Mononuclear cell (primary cell): ENCODE results near the gene RTCA. TPM values are rescaled to one million over a fixed set of nuclear protein-coding genes. Genes with fewer than 3 reads are reported as not detected.
"Not testable (repeated sequence)": the region's sequence is repeated elsewhere in the genome, so short reads cannot be mapped to it uniquely, and the experiment has no call there.

Experiments
- H3K27me3 ChIP-seq: 2 replicates; pipeline ENCODE4 v1.6.0; 2011; ENCODE audit warnings: low read length, control low read depth; ENCODE audit not compliant: insufficient read depth
- H3K4me1 ChIP-seq: 2 replicates; pipeline ENCODE4 v1.5.1; 2011; ENCODE audit warnings: mild to moderate bottlenecking, low read length, control low read depth; ENCODE audit not compliant: insufficient read depth
- H3K4me3 ChIP-seq: 2 replicates; pipeline ENCODE4 v1.5.1; 2011; ENCODE audit warnings: mild to moderate bottlenecking, low read length, moderate library complexity
- H3K9me3 ChIP-seq: 2 replicates; pipeline ENCODE4 v1.5.1; 2011; ENCODE audit warnings: low read depth, mild to moderate bottlenecking, control low read depth, low read length
- total RNA-seq: library from RNA; depleted of rRNA; stranded (reverse); fragments of >200 nt; gene quantifications from one replicate; pipeline ENCODE4 v1.2.3, GENCODE V29; 2012

RTCA gene
- total RNA-seq, 1 donor, result 26.4 TPM

GRCh38 chr1:100308777-100309176, 42.8 kb downstream of the RTCA start:
- Histone ChIP-seq H3K4me1 (no peaks in the 10 kb centered on the region), H3K9me3 (peaks cover 9% of the 10 kb centered on the region), H3K4me3 (no peak overlapping the region), H3K27me3 (no peaks in the 10 kb centered on the region)

GRCh38 chr1:100309863-100310262, 43.8 kb downstream of the RTCA start:
- no peaks in the 10 kb centered on the region for H3K27me3 ChIP-seq
- H3K4me3 ChIP-seq, result no peak overlapping the region
- H3K4me1 ChIP-seq, result no peaks in the 10 kb centered on the region
- peaks cover 9% of the 10 kb centered on the region for H3K9me3 ChIP-seq

DNA sequence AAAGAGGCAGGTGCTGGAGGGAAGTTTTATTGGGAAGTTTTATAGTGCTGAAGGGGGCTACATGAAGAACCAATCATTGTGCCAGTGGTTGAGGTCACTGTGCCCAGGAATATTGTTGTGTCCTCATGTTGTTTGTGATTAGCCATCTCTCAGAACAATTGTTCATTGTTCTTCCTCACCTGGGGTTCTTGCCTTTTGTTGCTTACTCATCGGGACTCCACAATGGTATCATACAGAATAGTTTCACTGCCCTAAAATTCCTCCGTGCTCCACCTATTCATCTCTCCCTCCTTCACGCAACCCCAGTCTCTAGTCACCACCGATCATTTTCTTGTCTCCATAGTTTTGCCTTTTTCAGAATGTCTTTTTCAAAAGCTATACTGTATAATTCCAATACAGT, 47.4 kb downstream of the RTCA start:
- Histone ChIP-seq H3K4me3 (no peak overlapping the region), H3K4me1 (no peaks in the 10 kb centered on the region), H3K9me3 (peaks cover 9% of the 10 kb centered on the region), H3K27me3 (no peaks in the 10 kb centered on the region)

- Histone ChIP-seq H3K9me3 (no peaks in the 10 kb centered on the region), H3K4me3 (no peak overlapping the region), H3K4me1 (no peaks in the 10 kb centered on the region), H3K27me3 (no peaks in the 10 kb centered on the region)
These were observed 50.6 kb downstream of the RTCA start for GRCh38 chr1:100316622-100317021.

DNA sequence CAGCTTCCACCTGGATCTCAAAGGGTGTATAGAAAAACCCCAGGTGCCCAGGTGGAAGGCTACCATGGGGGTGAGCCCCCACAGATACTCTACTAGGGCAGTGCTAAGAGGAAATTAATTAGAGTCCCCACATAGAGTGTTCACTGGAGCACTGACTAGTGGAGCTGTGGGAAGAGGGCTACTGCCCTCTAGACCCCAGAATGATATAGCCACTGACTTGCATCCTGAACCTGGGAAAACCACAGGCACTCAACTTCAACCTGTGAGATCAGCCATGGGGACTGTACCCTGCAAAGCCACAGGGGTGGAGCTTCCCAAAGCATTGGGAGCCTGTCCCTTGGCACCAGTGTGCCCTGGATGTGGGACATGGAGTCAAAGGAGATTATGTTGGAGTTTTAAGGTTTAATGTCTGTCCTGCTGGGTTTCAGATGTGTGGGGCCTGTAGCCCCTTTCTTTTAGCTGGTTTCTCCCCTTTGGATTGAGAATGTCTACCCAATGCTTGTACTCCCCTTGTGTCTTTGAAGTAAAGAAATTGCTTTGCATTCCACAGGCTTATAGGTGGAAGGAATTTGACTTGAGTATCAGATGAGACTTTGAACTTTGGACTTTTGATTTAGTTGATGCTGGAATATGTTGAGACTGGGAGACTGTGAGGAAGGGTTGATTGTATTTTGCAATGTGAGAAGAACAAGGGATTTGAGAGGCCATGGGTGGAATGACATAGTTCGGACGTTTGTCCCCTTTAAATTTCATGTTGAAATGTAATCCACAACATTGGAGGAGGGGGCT, 54.5 kb downstream of the RTCA start:
- no peaks in the 10 kb centered on the region for H3K27me3 ChIP-seq
- H3K4me3 ChIP-seq, result no peak overlapping the region
- H3K4me1 ChIP-seq, result no peaks in the 10 kb centered on the region
- H3K9me3 ChIP-seq, result no peaks in the 10 kb centered on the region

DNA sequence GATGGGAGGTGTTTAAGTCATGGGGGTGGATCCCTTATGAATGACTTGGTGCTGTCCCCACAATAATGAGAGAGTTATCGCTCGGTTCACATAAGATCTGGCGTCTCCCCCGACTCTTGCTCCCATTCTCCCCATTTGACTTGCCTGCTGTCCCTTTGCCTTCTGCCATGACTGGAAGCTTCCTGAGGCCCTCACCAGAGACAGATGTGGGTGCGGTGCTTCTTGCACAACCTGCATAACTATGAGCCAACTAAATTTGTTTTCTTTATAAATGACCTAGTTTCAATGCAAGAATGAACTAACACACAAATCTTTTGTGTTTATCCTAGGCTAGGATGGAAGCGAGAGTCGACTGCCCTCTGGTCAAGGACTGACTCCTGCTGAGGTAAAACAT, 55.1 kb downstream of the RTCA start:
- Histone ChIP-seq H3K4me1 (no peaks in the 10 kb centered on the region), H3K9me3 (no peaks in the 10 kb centered on the region), H3K4me3 (no peak overlapping the region), H3K27me3 (no peaks in the 10 kb centered on the region)

DNA sequence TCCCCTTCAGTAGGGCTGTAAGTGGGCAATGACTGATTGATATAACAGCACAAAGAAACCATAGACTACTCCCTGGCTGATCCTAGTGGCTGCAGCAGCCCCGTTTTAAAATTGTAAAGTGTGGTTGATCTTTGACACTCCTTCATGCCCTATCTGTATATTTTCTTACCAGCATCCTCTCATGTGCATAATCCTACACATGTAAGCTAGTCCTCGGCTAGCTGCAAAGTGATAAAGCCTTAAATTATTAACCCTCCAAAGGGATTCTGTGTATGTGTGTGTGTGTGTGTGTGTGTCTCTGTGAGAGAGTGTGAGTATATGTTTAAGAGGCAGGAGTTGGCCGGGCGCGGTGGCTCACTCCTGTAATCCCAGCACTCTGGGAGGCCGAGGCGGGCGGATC, 55.5 kb downstream of the RTCA start:
- Histone ChIP-seq H3K27me3 (no peaks in the 10 kb centered on the region), H3K4me3 (no peak overlapping the region), H3K9me3 (no peaks in the 10 kb centered on the region), H3K4me1 (no peaks in the 10 kb centered on the region)

DNA sequence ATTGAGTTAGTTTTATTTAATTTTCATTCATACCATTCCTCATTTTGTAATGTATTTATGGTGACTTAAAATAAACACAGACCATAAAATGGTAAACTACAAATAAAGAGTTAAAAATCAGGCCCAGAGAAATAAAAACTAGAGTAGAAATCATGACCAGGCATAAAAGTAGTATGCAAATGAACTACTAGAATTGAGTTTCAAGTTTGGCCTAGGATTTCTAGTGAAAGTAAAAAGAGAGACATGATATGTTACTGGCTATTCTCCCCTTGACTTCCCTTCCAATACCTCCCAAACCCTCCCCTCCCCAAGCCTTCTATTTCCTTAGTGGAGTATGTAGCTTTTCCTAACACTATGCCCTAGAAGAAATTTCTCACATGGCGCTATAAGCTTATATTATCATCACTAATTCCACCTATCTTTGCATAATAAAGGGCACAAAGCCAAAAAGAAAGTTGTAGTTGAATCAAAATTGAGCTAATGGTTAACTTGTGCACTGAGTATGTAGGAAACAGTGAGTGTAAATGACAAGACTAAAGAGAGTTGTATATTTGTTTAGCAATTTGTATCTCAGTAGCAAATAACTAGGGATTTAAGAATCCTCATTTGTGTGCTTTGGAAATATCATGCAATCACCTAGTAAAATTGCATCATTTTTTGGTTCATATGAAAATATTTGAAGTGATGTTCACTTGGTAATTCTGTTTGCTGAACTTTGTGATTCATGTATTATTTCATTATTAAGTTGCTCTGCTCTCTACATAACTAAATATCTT, 56.6 kb downstream of the RTCA start:
- H3K27me3 ChIP-seq, result no peaks in the 10 kb centered on the region
- H3K9me3 ChIP-seq, result no peaks in the 10 kb centered on the region
- no peak overlapping the region for H3K4me3 ChIP-seq
- no peaks in the 10 kb centered on the region for H3K4me1 ChIP-seq

GRCh38 chr1:100323419-100324106, 57.5 kb downstream of the RTCA start:
- Histone ChIP-seq H3K4me1 (no peaks in the 10 kb centered on the region), H3K9me3 (no peaks in the 10 kb centered on the region), H3K27me3 (no peaks in the 10 kb centered on the region), H3K4me3 (no peak overlapping the region)

DNA sequence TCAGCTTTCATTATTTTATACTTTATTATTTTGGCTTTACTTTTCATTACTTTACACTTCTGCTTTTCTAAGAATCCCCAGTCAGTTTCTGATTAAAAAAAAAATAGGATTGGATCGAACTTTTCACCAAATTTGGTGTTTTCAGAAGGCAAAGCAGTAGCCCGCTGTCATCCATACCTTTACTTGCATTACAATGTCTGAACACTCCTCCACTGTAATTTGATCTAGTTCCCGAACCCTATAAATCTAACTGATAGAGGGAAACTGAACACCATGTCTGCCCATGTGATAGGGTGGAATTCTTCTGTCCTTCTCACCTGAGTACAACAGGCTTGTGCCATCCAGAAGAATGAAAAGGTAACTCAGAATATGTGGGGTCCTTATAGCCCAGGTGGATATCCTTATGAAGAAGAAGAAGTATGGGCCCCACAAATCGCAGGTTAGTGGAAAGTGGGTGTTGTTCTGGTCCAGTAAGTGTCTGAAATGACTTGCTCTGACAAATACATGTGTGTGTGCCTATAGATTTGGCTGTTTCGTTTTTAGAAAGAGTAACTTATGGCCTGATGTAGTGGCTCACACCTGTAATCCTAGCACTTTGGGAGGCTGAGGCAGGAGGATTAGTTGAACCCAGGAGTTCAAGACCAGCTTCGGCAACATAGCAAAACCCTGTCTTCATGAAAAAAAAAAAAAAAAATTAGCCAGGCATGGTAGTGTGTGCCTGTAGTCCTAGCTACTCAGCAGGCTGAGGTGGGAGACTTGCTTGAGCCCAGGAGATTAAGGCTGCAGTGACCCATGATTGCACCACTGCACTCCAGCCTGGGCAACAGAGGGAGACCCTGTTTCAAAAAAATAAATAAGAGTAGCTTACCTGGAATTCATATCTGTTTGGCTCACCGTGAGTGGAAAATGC, 59.7 kb downstream of the RTCA start:
- Histone ChIP-seq H3K4me3 (no peak overlapping the region), H3K27me3 (no peaks in the 10 kb centered on the region), H3K4me1 (no peaks in the 10 kb centered on the region), H3K9me3 (no peaks in the 10 kb centered on the region)

GRCh38 chr1:100326325-100326670, 60.3 kb downstream of the RTCA start:
- not testable (repeated sequence) for H3K9me3 ChIP-seq, H3K4me1 ChIP-seq, H3K27me3 ChIP-seq, H3K4me3 ChIP-seq

GRCh38 chr1:100328133-100328532, 62.1 kb downstream of the RTCA start:
- no peaks in the 10 kb centered on the region for H3K27me3 ChIP-seq
- no peaks in the 10 kb centered on the region for H3K9me3 ChIP-seq
- no peaks in the 10 kb centered on the region for H3K4me1 ChIP-seq
- H3K4me3 ChIP-seq, result no peak overlapping the region

- H3K9me3 ChIP-seq, H3K4me3 ChIP-seq, H3K27me3 ChIP-seq, H3K4me1 ChIP-seq: not testable (repeated sequence)
These were observed 65.1 kb downstream of the RTCA start for GRCh38 chr1:100331146-100331545.

DNA sequence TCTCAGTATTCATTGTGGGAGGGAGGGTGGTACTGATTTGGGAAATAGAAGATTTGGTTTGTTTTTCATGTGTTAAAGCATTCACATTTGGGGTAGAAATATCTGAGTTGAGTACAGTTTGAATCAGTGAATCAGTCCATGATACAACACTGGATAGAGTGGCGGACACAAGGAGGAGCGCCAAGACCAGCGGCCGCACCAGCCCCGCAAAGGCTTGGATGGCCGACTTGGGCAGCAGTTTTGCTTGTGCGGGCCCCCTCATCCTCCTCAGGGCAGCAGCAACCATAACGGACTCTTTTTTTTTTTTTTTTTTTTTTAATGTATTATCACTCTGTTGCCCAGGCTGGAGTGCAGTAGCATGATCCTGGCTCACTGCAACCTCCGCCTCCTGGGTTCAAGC, 66.3 kb downstream of the RTCA start:
- no peaks in the 10 kb centered on the region for H3K9me3 ChIP-seq
- no peak overlapping the region for H3K4me3 ChIP-seq
- H3K27me3 ChIP-seq, result no peaks in the 10 kb centered on the region
- no peaks in the 10 kb centered on the region for H3K4me1 ChIP-seq

DNA sequence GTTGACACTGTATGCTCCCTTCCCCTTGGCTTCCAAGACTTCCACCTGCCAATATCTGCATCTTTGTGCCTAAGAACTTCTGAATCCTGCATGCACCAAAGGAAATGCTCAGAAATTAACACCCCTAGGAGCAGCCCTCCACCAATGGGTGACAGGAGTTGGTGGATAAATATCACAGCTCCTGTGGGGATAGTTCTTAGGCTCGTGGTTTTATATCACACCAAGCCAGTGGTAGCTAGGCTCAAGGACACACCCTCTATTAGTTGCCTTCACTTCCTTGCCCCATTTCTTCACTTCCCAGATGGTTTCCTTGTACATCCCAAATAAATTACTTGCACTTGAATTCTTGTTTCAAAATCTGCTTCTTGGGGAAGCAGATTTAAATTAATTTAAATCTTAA, 69.4 kb downstream of the RTCA start:
- no peaks in the 10 kb centered on the region for H3K9me3 ChIP-seq
- no peak overlapping the region for H3K4me3 ChIP-seq
- no peaks in the 10 kb centered on the region for H3K4me1 ChIP-seq
- no peaks in the 10 kb centered on the region for H3K27me3 ChIP-seq
